GM12878 (cell line): ENCODE results near the gene GDAP2.

Experiments
- CHD2 ChIP-seq: IDR thresholded peaks from 2 replicates; pipeline ENCODE4 v1.6.1; 2011; ENCODE audit warnings: low read depth, low read length, improper control_type of control experiment, borderline replicate concordance
- CTCF ChIP-seq, 3 experiments: IDR thresholded peaks in 2 of 3; conservative IDR thresholded peaks in 1 of 3; 2 replicates each; pipeline ENCODE4 v1.5.1; 2011; ENCODE audit warnings: low read depth in 3 of 3, low read length in 3 of 3, mild to moderate bottlenecking in 3 of 3, control low read depth in 2 of 3, moderate library complexity in 2 of 3, inconsistent platforms in 1 of 3, mixed read lengths in 1 of 3; ENCODE audit not compliant: control insufficient read depth in 2 of 3, insufficient read depth in 1 of 3; ENCODE audit errors: extremely low read depth in 1 of 3
- MTA2 ChIP-seq: fragments of 450-650 bp; IDR thresholded peaks from 2 replicates; pipeline ENCODE4 v1.6.1; 2016; ENCODE audit warnings: low read depth, mild to moderate bottlenecking, moderate library complexity

GRCh38 chr1:117820694-117821381 is 108.6 kb downstream of the GDAP2 start:
- TF ChIP-seq MTA2, result no peak
- no peak for TF ChIP-seq CTCF (IDR thresholded peaks at IDR 0.05 in 2 of 3, conservative IDR thresholded peaks at IDR 0.05 in 1 of 3; ENCODE audit: control insufficient read depth in 2 of 3, extremely low read depth in 1 of 3, insufficient read depth in 1 of 3, low read depth in 3 of 3, low read length in 3 of 3)
- TF ChIP-seq CHD2, result no peak
